Activated CD8-positive, alpha-beta memory T cell treated with anti-CD3 and anti-CD28 coated beads, Interleukin-2, amount 50 U/mL, for 1 hour (primary cell): ENCODE data around the gene GJD3.
"Not testable (repeated sequence)": the region's sequence is repeated elsewhere in the genome, so short reads cannot be mapped to it uniquely, and the experiment has no call there.

ENCODE experiments used
- DNase-seq: peaks from one replicate; pipeline ENCODE4 v3.0.0-alpha.2; 2020; ENCODE audit errors: extremely low read depth

The GJD3 gene

DNA sequence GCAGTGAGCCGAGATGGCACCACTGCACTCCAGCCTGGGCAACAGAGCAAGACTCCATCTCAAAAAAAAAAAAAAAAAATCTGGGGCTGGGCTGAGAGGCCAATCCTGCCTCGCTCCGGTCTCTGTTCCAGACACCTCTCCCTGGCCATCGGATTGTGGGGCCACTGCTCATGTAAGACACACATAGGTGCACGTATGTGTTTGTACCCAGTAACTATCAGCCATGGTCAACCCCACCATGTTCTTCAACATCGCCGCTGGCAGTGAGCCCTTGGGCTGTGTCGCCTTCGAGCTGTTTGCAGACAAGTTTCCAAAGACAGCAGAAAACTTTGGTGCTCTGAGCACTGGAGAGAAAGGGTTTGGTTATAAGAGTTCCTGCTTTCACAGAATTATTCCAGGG lies 3.2 kb upstream of the GJD3 start:
- not testable (repeated sequence) for DNase-seq

- DNase-seq: no peak
Observed at GRCh38 chr17:40366861-40367518, 2.5 kb upstream of the GJD3 start.

- DNase-seq: no peak
Observed at GRCh38 chr17:40366076-40366860, 1.7 kb upstream of the GJD3 start.

DNA sequence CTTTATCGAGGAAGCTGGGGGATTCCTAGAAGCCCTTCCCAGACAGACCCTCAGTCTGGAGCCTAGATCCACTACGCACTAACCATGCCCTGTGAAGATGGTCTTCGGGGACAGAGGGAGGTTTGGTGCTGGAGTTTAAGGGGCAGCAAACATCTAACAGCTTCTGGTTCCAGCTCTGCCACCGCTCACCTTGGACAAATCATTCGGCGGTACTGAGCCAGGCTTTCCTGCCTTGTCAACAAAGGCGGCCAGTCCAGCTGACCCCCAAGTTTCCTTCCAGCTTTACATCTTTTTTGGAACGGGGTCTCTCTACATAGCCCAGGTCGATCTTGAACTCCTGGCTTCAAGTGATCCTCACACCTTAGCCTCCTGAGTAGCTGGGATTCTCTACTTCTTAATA lies 369 bp upstream of the GJD3 start:
- DNase-seq: no peak

DNA sequence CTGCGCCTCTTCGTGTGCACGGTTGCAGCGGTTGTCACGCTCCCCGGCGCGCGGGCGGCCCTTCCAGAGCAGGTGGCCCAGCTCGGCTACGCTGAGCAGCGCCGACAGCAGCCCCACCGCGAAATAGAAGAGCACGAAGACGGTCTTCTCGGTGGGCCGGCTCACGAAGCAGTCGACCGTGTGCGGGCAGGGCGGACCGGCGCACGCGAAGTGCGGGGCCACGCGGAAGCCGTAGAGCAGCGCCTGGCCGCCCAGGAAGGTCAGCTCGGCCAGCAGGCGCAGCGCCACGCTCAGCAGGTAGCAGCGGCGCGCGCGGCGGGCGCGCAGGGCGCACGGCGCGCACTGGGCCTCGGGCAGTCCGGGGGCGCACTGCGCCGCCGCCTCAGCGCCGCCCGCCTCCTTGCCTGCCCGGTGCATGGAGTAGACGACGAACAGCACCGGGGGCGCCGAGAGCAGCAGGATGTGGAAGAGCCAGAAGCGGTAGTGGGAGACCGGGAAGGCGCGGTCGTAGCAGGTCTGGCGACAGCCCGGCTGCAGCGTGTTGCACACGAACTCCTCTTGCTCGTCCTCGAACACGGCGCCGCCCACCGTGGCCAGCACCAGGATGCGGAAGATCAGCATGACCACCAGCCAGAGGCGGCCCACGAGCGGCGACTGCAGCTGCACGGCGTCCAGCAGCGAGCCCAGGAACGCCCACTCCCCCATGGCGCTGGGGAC lies 1.3 kb downstream of the GJD3 start:
- DNase-seq: no peak

DNA sequence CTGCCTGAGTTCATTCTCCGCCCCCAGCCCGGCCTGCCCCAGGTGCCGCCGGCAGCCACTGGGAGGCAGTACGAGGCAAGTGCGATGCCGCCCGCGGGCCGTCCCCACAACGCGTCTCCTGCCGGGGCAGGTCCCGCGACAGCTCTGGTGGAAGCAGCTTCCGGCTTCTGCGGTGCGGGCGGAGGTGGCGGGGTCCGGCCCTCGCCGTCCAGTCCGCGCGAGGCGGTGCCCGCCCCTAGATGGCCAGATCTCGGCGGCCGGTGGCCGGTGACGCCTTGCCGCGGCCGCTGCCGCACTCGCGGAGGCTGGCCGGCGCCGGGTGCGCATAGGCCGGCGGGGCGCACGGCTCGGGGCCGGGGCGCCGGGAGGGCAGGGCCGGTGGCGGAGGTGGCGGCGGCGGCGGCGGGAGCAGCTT lies 1.8 kb downstream of the GJD3 start:
- no peak for DNase-seq

DNA sequence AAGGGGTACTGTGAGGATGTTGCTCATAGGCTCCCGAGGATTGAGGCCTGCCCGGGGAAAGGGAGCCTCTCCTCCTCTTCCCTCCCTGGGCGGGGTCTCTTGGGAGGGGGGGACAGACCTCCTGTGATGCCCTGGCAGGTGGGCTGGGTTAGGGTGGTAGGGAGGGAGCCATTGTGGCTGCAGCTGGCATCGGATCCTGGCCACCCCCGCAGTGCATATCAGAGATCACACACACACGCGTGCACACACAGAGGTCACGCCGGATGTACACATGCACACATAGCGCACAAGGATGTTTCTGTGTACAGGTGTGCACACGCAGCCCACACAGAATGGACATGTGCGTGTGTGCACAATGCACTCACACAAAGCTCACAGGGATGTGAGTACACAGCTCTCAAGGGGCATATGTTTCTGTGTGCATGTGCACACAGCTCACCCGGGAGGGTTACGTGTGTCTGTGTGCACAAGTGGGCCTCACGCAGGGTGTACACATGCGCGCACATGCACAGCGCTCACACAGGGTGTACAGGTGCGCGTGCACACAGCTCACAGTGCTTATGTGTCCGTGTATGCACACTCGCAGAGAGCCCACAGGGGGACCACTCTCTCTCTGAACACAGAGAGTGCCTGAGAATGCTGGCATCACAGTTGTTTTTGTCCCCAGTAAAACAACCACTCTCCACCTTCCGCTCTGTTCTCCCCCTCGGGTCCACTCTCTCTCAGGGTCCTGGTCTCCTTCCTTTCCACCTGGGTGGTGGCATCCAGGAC lies 2.4 kb downstream of the GJD3 start:
- DNase-seq: no peak

DNA sequence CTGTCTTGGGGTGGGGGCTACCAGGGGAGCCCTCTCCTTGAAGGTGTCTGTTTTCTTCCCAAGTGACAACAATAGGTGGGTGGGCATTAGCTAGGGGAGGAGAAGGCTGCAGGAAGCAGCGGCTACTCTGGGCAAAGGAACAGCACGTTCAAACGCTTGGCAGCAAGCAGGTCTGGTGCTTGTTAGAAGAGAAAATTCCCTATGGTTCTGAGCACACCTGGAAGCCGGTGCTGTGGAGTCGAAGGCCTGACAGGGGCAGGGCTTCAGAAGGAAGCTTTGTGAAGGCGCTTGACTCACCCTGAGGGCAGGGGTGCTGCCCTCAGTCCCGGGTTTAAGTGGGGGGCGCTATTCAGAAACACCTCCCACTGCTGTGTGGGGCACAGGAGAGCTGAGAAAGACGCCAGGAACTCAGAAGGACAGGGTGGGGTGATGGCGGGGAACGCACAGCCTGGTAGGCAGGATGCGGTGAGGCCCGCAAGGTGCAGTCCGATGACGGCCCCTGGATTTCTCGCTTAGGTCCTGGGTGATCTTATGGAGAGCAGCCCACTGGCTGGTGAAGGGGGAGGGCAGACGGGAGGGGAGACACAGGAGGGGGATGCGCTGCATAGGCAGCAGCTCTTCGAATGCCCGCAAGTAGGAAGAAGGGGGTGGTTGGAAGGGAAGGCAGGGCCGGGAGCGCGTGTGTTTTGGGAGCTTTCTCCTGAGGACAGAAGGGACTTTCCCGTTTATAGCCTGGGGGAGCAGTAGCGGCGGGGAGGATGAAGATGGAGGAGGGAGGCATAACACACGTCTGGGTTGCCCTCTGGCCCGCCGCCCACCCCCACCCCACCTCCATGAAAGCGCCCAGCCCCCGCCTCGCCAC lies 3.2 kb downstream of the GJD3 start:
- DNase-seq: no peak

GRCh38 chr17:40360091-40360490 lies 4.4 kb downstream of the GJD3 start:
- no peak for DNase-seq

GRCh38 chr17:40358323-40359038 lies 6.1 kb downstream of the GJD3 start:
- DNase-seq: peak; percentile 65

GRCh38 chr17:40356990-40357881 lies 7.3 kb downstream of the GJD3 start:
- no peak for DNase-seq

DNA sequence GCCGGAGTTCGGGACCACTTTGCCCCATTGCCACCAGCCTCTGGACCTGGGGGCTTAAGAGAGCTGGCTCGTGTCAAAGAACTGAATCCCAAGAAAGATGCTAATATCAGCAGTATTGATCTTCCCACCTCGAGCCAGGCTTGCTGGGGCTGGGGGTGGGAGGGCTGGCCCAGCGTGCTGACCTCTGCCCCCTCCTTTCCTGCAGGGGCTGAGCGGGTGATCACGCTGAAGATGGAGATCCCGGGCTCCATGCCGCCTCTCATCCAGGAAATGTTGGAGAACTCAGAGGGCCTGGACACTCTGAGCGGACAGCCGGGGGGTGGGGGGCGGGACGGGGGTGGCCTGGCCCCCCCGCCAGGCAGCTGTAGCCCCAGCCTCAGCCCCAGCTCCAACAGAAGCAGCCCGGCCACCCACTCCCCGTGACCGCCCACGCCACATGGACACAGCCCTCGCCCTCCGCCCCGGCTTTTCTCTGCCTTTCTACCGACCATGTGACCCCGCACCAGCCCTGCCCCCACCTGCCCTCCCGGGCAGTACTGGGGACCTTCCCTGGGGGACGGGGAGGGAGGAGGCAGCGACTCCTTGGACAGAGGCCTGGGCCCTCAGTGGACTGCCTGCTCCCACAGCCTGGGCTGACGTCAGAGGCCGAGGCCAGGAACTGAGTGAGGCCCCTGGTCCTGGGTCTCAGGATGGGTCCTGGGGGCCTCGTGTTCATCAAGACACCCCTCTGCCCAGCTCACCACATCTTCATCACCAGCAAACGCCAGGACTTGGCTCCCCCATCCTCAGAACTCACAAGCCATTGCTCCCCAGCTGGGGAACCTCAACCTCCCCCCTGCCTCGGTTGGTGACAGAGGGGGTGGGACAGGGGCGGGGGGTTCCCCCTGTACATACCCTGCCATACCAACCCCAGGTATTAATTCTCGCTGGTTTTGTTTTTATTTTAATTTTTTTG lies 8.5 kb downstream of the GJD3 start:
- DNase-seq: no peak

DNA sequence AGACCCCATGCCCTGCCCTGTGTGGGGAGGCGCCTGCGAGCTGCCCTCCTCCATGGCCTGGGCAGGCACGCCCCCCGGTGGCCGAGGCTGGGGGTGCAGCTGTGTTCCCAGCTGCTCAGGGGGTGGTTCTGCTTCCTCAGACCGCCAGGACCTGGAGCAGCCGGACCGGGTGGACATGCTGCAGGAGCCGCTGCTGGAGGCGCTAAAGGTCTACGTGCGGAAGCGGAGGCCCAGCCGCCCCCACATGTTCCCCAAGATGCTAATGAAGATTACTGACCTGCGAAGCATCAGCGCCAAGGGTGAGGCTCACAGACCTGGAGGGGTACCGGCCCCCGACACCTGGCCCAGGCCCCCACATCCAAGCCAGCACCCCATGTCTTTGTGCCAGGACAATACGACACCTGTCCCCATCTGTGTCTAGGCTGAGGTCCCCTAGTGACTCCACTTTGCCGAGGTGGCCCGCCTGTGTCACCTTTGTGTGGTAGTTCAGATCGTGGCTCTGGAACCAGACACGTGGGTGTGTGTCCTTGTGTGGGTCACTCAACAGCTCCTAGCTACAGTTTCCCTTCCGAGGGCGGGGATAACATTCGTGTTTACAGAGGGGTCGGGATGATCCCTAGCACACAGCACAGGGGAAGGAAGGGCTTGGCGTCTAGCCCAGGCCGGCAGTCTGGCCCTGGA lies 9.3 kb downstream of the GJD3 start:
- no peak for DNase-seq

GRCh38 chr17:40354221-40355122 lies 10.1 kb downstream of the GJD3 start:
- no peak for DNase-seq

GRCh38 chr17:40352779-40353394 lies 11.7 kb downstream of the GJD3 start:
- no peak for DNase-seq

GRCh38 chr17:40352237-40352778 lies 12.2 kb downstream of the GJD3 start:
- DNase-seq: no peak
